Left forelimb (tissue), 1 donor: Measurements from ENCODE around the gene PET100.

ENCODE experiments used
- DNase-seq: peaks from one replicate; pipeline ENCODE4 v3.0.0-alpha.2; 2018; ENCODE audit warnings: low spot score

Gene PET100

DNA sequence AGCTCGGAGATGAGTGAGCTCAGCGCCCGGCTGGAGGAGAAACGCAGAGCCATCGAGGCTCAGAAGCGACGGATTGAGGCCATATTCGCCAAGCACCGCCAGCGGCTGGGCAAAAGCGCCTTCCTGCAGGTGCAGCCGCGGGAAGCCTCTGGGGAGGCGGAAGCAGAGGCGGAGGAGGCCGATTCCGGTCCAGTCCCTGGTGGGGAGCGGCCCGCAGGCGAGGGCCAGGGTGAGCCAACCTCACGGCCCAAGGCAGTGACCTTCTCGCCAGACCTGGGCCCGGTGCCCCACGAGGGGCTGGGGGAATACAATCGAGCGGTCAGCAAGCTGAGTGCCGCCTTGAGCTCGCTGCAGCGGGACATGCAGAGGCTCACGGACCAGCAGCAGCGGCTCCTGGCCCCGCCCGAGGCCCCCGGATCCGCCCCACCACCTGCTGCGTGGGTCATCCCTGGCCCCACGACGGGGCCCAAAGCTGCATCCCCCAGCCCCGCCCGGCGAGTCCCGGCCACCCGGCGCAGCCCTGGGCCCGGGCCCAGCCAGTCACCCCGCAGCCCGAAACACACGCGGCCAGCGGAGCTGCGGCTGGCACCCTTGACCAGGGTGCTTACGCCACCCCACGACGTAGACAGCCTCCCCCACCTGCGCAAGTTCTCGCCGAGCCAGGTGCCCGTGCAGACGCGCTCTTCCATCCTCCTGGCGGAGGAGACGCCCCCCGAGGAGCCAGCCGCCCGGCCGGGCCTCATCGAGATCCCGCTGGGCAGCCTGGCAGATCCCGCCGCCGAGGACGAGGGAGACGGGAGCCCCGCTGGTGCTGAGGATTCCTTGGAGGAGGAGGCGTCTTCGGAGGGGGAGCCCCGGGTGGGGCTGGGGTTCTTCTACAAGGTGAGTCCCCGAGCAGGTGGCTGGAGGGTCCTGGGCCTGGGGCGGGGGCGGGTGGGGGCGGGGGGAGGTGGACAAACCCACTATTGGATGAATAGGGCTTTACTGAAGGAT is 17.0 kb upstream of the PET100 start:
- DNase-seq, result no peak

DNA sequence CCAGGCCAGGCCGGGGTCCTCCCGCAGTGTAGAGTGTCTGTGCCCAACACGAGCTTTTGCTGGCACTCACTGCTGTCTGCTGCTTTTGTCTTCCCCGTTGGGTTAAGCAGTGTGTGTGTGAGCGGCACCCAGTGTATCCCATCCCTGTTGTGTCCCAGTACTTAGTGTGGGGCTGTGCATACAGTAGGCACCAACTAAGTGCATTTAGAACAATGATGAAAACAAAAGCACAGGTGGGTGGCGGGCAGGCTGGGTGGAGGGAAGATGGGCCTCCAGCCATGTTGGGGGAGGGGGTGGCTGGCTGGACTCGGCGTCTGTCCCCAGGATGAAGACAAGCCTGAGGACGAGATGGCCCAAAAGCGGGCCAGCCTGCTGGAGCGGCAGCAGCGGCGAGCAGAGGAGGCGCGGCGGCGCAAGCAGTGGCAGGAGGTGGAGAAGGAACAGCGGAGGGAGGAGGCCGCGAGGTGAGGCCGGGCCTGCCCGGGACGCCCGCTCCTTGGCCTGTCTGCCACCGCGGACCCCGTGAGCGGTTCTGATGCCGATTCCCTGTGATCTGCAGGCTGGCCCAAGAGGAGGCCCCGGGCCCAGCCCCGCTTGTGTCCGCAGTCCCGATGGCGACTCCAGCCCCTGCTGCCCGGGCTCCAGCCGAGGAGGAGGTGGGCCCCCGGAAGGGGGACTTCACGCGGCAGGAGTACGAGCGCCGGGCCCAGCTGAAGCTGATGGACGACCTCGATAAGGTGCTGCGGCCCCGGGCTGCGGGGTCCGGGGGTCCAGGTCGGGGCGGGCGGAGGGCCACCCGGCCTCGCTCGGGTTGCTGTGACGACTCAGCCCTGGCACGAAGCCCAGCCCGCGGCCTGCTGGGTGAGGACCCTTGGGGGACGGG is 14.5 kb upstream of the PET100 start:
- DNase-seq, result no peak

DNA sequence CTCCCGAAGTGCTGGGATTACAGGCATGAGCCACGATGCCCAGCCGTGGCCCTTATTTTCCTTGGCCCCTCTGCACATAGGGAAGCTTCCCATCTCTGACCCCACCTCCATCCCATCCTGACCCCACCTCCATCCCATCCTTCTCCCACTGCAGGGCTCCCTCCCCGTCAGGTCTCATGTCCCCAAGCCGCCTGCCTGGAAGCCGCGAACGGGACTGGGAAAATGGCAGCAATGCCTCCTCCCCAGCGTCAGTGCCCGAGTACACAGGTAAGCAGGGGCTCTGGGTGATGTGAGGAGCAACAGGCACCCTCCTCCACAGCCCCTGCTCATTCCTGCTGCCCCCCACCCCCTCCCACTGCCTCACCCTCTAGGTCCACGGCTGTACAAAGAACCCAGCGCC is 12.4 kb upstream of the PET100 start:
- no peak for DNase-seq

DNA sequence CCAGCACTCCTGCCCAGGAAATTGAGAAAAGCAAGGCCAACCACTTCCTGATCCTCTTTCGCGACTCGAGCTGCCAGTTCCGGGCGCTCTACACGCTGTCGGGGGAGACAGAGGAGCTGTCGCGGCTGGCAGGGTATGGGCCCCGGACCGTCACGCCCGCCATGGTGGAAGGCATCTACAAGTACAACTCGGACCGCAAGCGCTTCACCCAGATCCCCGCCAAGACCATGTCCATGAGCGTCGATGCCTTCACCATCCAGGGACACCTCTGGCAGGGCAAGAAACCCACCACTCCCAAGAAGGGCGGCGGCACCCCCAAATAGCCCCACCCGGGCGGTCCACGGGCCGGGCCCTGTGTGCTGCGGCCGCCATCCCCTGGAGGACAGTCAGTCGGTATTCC is 11.9 kb upstream of the PET100 start:
- DNase-seq, result no peak

DNA sequence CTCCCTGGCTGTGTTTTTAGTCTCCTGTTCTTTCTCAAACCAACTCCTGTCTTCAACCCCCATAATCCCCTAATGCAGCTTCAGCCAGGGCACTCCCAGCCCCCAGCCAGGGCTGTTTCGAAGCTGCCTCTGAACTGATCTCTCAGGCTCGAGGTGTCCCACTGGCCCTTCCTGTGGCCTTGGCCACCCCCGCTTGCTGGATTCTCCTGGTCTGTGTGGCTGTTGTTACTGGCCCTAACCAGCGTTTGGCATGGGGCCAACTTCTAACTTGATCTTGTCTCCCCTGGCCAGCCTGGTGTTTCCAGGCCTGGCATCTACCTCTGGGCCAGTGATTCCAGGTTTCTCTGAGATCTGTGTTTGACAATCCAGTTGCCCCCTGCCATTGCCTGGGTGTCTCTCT is 11.2 kb upstream of the PET100 start:
- no peak for DNase-seq

DNA sequence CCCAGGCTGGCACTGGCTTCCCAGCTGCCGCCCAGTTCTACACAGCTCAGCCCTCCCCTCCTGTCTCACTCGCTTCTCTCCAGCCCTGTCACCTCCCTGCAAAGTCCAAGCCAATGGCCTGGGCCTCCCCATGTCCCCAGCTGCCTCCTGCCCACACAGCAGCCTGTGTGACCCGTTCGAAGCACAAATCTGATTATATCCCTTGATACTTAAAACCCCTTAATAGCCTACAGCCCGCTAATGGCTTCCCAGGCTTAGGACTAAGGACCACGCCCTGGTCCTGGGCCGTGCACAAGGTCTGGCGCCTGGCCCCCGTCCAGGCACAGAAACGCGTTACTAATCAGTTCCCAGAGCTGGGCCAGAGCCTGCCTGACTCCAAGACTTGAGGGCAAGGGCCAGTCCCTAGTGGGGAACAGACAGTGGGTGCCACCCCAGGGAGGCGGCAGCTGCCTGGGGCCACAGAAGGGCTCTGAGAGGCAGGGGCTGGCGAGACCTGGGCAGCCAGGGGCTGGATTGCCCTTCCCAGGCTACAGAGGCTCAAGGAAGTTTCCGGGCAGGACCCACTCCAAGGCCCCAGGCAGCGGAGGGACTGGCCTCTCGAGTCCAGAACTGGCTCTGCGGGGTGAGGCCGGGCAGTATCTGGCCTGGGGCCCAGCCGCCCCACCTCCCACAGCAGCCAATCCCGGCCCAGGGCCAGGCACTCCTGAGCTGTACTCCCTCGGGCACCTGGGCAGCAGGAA is 10.7 kb upstream of the PET100 start:
- DNase-seq, result no peak

DNA sequence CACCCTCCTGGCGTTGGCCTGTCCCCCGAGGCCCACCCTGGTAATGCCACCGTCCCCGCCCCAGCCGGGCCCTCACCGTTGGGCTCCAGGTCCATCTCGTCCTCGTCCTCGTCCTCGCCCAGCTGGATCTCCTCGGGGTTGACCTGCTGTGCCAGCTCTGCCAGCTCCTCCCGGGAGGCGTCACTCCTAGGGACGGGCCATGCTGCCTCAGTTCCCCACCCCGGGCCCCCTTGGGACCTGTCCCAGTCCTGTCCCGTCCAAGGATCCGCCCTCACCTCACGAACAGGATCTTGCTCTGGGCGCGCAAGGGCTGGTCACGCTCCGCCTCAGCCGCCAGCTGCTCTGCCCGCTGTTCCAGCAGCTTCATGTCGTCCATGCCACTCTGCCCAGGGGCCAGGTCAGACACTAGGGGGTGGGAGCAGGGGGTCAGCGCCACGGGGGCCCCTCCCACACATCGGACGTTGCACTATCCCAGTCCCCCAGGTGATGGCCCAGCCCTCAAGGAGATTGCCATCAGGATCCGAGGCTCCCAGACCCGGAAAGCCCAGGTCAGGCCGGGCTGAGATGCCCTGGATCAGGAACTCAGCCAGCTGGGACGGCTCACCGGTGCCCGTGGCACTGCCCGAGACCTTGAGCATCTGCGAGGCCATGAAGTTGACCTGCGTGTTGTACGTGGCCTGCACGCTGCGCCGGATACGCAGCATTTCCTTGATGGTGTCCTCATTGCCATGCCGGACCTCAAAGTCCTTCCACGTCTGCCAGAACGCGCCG is 9.7 kb upstream of the PET100 start:
- no peak for DNase-seq

DNA sequence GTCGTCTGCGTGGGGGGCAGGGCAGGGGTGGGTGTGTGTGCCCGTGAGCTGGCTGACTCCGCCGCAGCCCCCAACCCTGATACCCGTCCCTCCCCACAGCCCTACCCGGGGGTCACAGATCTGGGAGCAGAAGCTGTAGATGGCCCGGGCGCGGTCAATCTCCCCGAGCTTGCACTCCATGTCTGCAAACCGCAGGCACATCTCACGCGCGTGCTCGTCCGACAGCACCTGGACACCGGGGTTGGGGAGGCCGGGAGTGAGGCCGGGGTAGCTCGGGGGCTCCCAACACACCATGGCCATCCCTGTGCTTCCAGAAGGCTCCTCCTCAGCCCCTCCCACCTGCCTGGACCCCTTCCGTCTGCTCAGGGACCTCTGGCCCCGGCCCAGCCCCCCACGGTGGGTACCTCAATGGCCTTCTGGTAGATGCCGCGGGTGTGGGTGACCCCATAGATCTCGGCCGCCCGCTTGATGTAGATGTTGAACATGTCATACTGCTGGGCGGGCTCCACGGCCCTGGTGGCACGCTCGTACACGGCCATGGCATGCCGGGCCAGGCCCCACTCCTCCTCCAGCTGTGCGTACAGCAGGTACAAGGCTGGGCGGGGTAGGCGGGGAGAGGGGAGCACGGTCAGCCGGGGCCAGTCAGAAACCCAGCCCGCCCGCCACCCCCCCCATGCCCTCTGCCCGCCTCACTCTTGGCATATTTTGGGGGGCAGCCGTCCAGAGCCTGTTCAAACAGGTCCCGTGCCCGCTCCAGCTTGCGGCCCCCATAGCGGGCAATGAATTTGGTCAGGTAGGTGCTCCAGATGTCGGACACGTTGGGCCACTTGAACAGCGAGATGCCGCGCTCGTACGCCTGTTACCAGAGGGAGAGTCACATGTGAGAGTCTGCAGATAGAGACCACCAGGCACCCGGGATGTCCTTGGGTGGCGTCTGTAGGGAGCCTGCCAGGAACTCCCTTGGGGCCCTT is 8.9 kb upstream of the PET100 start:
- DNase-seq, result no peak

DNA sequence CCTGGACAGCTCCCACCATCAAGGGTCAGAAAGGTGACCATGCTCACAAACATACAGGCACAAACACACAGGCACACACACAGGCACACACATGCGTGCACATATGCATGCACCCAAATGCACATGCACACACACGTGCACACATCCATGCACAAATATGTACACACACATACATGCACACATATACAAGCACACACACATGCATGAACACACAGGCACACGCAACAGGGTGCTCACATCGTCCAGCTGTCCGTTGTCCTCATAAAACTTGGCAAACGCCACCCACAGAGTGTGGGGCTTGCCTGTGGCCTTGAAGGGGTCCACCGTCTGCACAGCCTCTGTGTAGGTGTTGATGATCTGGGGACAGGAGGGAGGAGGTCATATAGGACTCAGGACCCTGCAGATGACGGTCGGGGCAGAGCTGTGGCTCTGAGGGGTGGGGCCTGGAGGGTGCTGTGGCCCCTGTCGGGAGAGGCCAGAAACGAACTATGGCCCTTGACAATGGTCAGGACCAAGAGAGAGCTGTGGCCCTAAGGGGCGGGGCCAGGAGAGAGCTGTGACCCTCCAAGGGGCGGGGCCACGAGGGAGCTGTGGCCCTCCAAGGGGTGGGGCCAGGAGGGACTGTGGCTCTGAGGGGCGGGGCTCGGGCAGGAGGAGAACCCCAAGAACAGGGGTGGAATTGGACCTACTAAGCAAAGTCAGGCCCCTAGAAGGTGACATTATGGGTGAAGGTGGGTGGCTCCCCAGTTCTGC is 6.5 kb upstream of the PET100 start:
- no peak for DNase-seq

DNA sequence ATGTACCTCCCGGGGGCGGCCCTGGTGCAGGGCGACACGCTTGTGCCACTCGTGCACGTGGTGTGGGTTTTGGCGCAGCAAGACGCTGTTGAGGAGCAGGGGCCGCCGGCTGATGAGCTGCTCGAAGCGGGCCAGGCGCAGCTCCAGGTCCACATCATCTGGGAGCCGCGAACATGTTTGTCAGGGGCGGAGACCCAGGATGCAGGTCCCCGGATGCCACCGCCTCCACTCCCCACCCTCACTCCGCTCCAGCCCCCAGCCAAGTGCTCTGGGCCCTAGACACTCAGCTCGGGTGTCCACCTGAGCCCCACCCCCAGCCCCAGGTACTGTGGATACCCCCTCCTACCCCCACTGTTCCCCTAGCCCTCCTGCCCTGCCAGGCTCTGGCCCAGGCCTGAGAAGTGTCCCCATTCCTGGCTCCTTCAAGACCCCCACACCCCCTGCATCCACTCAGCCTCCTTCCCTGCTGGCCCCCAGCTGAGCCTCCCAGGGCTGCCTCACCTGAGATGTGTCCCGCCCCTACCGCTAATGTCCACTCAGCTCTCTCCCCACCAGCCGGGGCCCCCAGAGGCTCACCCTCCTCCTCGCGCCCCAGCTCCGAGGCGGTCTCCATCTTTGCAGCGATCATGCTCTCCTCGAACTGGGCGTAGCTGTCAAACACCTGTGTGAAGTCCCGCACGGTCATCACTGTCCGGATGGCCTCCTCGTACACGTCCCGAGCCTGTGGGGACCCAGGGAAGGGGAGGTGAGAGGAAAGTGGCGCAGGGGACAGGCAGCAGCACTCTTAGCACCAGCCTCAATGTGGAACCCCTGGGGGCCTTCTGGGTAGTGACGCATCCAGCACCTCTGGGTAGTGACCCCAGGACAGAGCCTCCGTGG is 5.6 kb upstream of the PET100 start:
- DNase-seq, result no peak

DNA sequence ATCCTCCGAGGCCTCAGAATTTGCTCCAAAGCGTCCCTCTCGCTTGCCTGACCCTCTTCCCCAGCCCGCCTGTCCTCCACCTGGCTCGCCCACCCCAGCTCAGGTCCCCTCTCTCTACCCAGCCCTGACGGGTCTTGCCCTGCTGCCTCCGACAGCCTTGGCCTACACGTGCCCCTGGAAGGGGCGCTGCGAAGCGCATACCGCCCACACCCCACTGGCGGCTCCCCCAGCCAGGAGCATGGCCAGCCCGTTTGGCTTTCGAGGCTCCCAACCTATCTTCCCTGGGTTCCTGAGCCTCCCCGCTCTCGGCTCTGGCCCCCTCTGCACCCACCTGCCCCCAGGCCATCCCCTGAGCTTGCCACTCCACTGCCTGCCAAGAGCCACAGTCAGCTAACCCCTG is 4.8 kb upstream of the PET100 start:
- no peak for DNase-seq

DNA sequence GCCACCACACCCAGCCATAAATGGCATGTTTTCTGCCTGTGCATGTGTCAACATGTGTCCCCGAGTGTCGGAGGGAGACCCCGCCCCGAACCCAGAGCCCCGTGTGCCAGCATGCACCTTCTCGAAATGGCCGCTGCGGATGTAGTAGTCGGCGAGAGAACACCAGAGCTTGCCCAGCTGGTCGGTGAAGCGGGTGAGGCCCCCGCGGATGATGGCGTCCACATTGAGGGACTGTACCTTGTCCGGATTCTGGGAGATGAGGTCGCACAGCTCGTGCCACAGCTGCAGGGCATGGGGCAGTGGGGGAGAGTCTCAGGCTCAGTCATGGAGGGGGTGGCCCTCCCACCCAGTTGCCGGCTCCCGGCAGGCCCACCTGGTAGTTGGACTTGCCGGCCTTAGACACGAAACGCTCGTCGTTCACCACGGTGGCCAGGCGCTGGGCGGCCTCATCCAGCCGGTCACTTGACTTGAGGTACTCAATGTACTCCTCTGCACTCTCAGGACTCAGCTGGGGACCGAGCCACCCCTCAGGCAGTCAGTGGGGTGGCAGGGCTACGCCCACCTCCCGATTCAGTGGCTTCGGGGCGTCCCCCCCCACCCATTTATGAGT is 3.7 kb upstream of the PET100 start:
- DNase-seq, result no peak

DNA sequence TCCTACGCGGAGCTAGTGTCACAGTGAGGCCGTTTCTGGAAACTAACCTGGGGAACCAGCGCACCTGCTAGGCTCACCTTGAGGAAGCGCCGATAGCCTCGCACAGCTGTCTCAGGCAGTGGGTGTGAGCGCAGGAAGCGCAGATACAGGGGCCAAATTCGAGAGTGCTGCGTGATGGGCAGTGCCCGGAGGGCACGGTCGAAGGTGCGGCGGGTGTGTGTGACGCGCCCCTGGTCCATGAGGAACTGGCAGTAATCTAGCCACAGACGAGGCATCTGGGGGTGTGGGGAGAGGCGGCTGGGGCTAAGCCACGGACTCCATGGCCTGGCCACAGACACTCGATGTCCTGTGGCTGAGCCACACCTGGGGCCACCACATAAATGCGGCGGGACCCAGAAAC is 2.4 kb upstream of the PET100 start:
- no peak for DNase-seq

DNA sequence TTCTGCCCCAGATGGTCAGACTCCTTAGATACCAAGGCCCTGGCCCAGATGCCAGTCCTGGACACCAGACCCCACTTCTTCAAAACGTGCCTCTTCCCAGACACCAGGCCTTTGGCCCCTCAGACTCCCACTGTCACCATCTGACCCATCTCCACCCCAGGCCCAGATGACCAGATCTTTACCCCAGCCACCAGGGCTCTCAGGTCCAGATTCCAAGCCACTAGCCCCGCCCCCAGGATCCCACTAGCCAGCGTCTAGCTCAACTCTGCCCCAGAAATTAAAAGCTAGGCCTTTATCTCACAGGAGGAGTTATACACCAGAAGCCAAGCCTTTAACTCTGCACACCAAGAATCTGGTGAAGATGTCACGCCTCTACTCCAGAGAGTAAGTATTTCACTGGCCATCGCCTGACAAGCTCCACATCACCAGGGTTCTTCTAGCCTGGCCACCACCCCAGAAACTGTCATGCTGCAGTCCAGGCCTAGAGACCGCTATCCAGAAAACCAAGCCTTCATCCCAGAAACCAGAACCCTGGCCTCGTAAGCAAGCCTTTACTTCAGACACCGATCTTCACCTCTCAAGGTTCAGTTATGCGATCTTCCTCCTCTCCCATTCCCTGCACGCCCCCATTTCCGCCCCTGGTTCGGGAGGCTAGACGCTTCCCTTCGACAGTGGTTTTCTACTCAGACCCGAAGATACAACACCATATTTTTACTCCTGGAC is 843 bp upstream of the PET100 start:
- DNase-seq, result no peak

DNA sequence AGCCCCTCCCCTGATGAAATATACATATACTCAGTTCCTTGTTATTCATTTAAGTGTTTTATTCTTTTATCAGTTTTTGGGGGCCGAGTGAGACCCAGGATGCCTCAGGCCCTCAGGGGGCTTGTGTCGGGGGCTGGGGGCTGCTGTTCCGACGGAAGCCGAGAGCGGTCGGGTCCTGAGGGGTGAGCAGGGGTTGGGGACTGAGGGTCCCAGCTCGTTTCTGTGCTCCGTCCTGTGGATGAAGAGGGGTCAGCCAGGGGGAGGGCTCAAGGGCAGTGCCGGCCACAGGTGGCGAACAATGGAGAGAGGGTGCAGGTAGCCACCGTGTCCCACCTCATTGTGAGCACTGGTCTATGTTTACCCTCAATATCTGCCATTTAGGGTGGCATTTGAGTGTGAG is 2.0 kb downstream of the PET100 start:
- DNase-seq, result no peak

DNA sequence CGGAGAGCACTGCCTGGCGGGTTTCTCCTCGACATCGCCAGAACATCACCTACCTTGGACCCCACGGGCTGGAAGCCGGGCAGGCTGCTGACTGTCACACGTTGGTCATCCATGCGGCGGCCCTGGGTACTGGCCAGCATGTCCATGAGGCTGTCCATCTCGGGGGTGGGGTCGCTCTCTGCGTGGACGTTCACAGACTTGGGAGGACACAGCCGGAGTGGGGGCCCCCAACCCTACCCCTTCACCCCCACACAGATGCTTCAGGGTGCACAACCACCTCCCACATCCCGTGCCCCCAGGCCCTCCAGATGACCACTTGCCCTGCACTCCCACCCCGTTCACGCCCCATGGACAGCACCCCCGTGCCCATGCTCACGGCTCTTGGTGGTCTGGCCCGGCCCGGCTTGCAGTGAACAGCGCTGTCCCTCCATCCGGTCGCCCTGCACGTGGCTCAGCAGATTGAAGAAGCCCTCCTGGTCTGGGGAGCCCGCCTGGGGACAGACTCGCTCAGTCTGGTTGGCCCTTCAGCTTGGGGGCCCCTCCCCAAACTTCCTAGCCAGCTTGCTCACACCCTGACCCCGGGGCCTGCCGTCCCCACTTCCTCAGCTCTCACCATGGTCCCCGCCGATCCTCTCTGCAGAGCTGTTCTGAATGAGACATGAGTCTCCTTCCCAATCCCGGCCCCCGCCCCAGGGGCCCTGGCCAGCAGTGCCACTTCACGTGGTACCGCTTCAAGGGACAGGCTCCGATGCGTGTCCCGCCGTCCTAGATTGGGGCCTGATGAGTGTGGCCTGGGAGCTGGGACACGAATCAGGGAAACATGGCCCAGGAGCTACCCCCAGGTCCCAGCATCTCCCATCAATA is 3.0 kb downstream of the PET100 start:
- DNase-seq, result no peak
